OCI-LY7 (cell line): ENCODE results near the gene CCR7.

Experiments used
- CTCF ChIP-seq: fragments of 200-600 bp; sonication (generic); conservative IDR thresholded peaks from 2 replicates; pipeline ENCODE4 v1.5.1; 2014; ENCODE audit warnings: mild to moderate bottlenecking, antibody characterized with exemption, low read length, moderate library complexity, mixed read lengths
- EZH2phosphoT487 ChIP-seq: fragments of 200-600 bp; sonication (generic); IDR thresholded peaks from 2 replicates; pipeline ENCODE4 v1.6.1; 2018; ENCODE audit warnings: low read depth, borderline replicate concordance, mild to moderate bottlenecking, mixed run types, antibody characterized with exemption, low read length, moderate library complexity, mixed read lengths

DNA sequence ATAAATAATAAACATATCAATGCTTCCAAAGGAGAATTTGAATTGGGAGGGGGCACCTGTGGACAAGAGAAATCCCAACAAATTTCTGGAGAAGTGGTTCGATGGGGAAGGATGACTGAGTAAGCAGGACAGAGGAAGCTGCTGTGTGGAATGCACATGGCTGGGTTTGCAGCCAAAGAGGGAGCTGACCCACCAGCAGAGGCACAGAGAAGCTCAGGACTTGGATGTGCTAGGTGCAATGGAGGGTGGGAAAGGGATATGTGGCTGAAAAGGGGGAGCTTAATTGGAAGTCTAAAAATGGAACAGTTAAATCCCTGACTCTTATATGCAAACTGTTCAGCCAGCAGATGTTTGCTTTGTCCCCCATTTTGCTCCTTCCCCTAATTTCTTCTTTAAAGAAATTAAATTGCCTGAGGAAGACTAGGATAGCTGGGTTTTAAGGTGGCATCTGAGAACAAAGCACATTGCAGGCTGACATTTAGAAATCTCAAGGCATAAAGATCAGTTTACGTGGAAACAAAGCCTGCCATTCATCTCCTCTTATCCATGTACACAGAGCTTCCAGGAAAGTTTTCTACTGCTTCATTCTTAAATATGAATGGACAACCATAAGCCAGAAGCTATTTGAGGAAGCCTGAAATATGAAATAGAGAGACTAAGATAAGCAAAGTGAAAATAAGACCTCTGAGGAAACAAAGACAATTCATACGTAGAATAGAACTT, 40.9 kb downstream of the CCR7 start:
- TF ChIP-seq CTCF (no peak), EZH2phosphoT487 (no peak)
